Osteoblast (primary cell): Measurements from ENCODE around the gene TNPO3. TPM values are rescaled to one million over a fixed set of nuclear protein-coding genes. Genes with fewer than 3 reads are reported as not detected.
"Not testable (repeated sequence)": the region's sequence is repeated elsewhere in the genome, so short reads cannot be mapped to it uniquely, and the experiment has no call there.

Experiments used
- DNase-seq: peaks from one replicate; pipeline ENCODE4 v3.0.0; 2011; ENCODE audit warnings: low spot score, mixed read lengths; ENCODE audit not compliant: insufficient read length; ENCODE audit errors: missing footprints
- H2AFZ ChIP-seq: 2 replicates; pipeline ENCODE4 v1.6.0; 2011; ENCODE audit warnings: mild to moderate bottlenecking, low read length
- H3K27ac ChIP-seq: 2 replicates; pipeline ENCODE4 v1.5.1; 2011; ENCODE audit warnings: mild to moderate bottlenecking, low read depth, low read length, moderate library complexity
- H3K27me3 ChIP-seq: 2 replicates; pipeline ENCODE4 v1.6.0; 2012; ENCODE audit warnings: mild to moderate bottlenecking, control low read depth, inconsistent platforms, low read length, moderate library complexity; ENCODE audit not compliant: insufficient read depth
- H3K36me3 ChIP-seq: 2 replicates; pipeline ENCODE4 v1.5.1; 2011; ENCODE audit warnings: mild to moderate bottlenecking, low read length, control low read depth, moderate library complexity; ENCODE audit not compliant: insufficient read depth
- H3K4me1 ChIP-seq: 2 replicates; pipeline ENCODE4 v1.5.1; 2011; ENCODE audit warnings: mild to moderate bottlenecking, low read length, control low read depth, moderate library complexity; ENCODE audit not compliant: insufficient read depth
- H3K4me2 ChIP-seq: 2 replicates; pipeline ENCODE4 v1.6.0; 2011; ENCODE audit warnings: mild to moderate bottlenecking, low read length; ENCODE audit not compliant: insufficient read depth
- H3K4me3 ChIP-seq: fragments of 200-600 bp; sonication (generic); 3 replicates; pipeline ENCODE4 v1.5.1; 2012; ENCODE audit warnings: mild to moderate bottlenecking, low read length, inconsistent platforms; ENCODE audit not compliant: insufficient read depth
- H3K79me2 ChIP-seq: 2 replicates; pipeline ENCODE4 v1.6.0; 2012; ENCODE audit warnings: mild to moderate bottlenecking, low read length, control low read depth, inconsistent platforms; ENCODE audit not compliant: insufficient read depth
- H3K9me3 ChIP-seq: 2 replicates; pipeline ENCODE4 v1.5.1; 2011; ENCODE audit warnings: low read depth, low read length, control low read depth
- H4K20me1 ChIP-seq: 2 replicates; pipeline ENCODE4 v1.6.0; 2012; ENCODE audit warnings: mild to moderate bottlenecking, low read length, control low read depth; ENCODE audit not compliant: insufficient read depth
- CTCF ChIP-seq: IDR thresholded peaks from 2 replicates; pipeline ENCODE4 v1.5.1; 2011; ENCODE audit warnings: mild to moderate bottlenecking, low read depth, low read length, moderate library complexity; ENCODE audit errors: extremely low read depth
- total RNA-seq: library from RNA; depleted of rRNA; stranded (reverse); fragments of >200 nt; gene quantifications from 2 replicates; pipeline ENCODE4 v1.2.3, GENCODE V29; 2012

TNPO3 gene
- total RNA-seq, 1 donor = 56.1 TPM

GRCh38 chr7:129052441-129052840 lies 2.5 kb downstream of the TNPO3 start:
- Histone ChIP-seq H3K27ac (no peak overlapping the region), H3K79me2 (peaks cover 69% of the 10 kb centered on the region), H3K36me3 (no peaks in the 10 kb centered on the region), H3K9me3 (no peaks in the 10 kb centered on the region), H4K20me1 (peaks cover 17% of the 10 kb centered on the region), H3K4me1 (peaks cover 19% of the 10 kb centered on the region), H3K4me2 (no peak overlapping the region), H2AFZ (no peak overlapping the region), H3K4me3 (no peak overlapping the region), H3K27me3 (no peaks in the 10 kb centered on the region)
- no peak for TF ChIP-seq CTCF
- DNase-seq = no peak

GRCh38 chr7:129051459-129051858 lies 3.5 kb downstream of the TNPO3 start:
- not testable (repeated sequence) for H3K36me3 ChIP-seq, H2AFZ ChIP-seq, H3K27ac ChIP-seq, H3K4me3 ChIP-seq, H3K9me3 ChIP-seq, H3K27me3 ChIP-seq, H3K4me2 ChIP-seq, DNase-seq
- peaks cover 79% of the 10 kb centered on the region for H3K79me2 ChIP-seq
- peaks cover 19% of the 10 kb centered on the region for H3K4me1 ChIP-seq
- peaks cover 21% of the 10 kb centered on the region for H4K20me1 ChIP-seq

- Histone ChIP-seq H3K4me2 (peak overlapping the region; percentile 2), H2AFZ (no peak overlapping the region), H3K9me3 (no peaks in the 10 kb centered on the region), H3K27ac (no peak overlapping the region), H3K27me3 (no peaks in the 10 kb centered on the region), H3K4me3 (no peak overlapping the region), H4K20me1 (peaks cover 34% of the 10 kb centered on the region), H3K4me1 (peaks cover 3% of the 10 kb centered on the region), H3K36me3 (no peaks in the 10 kb centered on the region), H3K79me2 (peaks cover 97% of the 10 kb centered on the region)
- TF ChIP-seq CTCF = no peak
- no peak for DNase-seq
Observed at GRCh38 chr7:129047761-129048160, 7.2 kb downstream of the TNPO3 start.

GRCh38 chr7:129045682-129046081 lies 9.2 kb downstream of the TNPO3 start:
- H3K27ac ChIP-seq = no peak overlapping the region

More at GRCh38 chr7:129045682-129046081, 9.2 kb downstream of the TNPO3 start:
- H4K20me1 ChIP-seq = peaks cover 43% of the 10 kb centered on the region
- no peak overlapping the region for H3K4me3 ChIP-seq
- H3K4me1 ChIP-seq = peaks cover 8% of the 10 kb centered on the region
- H3K9me3 ChIP-seq = no peaks in the 10 kb centered on the region
- no peak for TF ChIP-seq CTCF
- no peak overlapping the region for H2AFZ ChIP-seq
- no peak for DNase-seq
- H3K27me3 ChIP-seq = no peaks in the 10 kb centered on the region
- no peak overlapping the region for H3K4me2 ChIP-seq
- no peaks in the 10 kb centered on the region for H3K36me3 ChIP-seq
- H3K79me2 ChIP-seq = peaks cover 97% of the 10 kb centered on the region
